Activated T-helper 2 cell treated with anti-CD3 and anti-CD28 coated beads, Interferon-gamma antibody, Interleukin-2, Interleukin-4, amounts not matched to agents 10 μg/mL and 5 μg/mL and 100 μg/mL, durations not matched to agents 14 hours and 24 hours and 36 hours (primary cell): Measurements from ENCODE around the gene TPX2. TPM values are rescaled to one million over a fixed set of nuclear protein-coding genes. Genes with fewer than 3 reads are reported as not detected.

ENCODE experiments used
- DNase-seq: peaks from one replicate; pipeline ENCODE4 v3.0.0; 2021; ENCODE audit warnings: low spot score
- H3K27ac Mint-ChIP-seq: one replicate; pipeline ENCODE4 v1.8.0; 2021; ENCODE audit warnings: mixed read lengths
- H3K27me3 Mint-ChIP-seq: one replicate; pipeline ENCODE4 v1.8.0; 2021; ENCODE audit warnings: low read depth, mixed read lengths
- H3K36me3 Mint-ChIP-seq: one replicate; pipeline ENCODE4 v1.8.0; 2021; ENCODE audit warnings: low read depth, mixed read lengths
- H3K4me1 Mint-ChIP-seq: one replicate; pipeline ENCODE4 v1.8.0; 2021; ENCODE audit warnings: low read depth, mixed read lengths
- H3K4me3 Mint-ChIP-seq: one replicate; pipeline ENCODE4 v1.8.0; 2021; ENCODE audit warnings: low read depth, mild to moderate bottlenecking, moderate library complexity, mixed read lengths
- H3K9me3 Mint-ChIP-seq: one replicate; pipeline ENCODE4 v1.8.0; 2021; ENCODE audit warnings: mixed read lengths
- intact Hi-C: fragments of 100-400 bp; cut with micrococcal nuclease; formaldehyde crosslinking; loops from one replicate; pipeline ENCODE4 v1.15.1; 2023
- total RNA-seq: library from RNA; stranded (reverse); gene quantifications from 2 replicates; pipeline ENCODE4 v1.2.3, GENCODE V29; 2022

TPX2 gene
- total RNA-seq, 1 donor from 2014 or later = 82.8 TPM

GRCh38 chr20:31720486-31721407, 18.3 kb upstream of the TPX2 start:
- no peak for DNase-seq
- intact Hi-C loops = loop anchor here (5.0 to 10.0 kb wide), 2 partner anchors 148 to 206 kb away; partner anchors contain the start of gene HM13

GRCh38 chr20:31721408-31722256, 17.5 kb upstream of the TPX2 start:
- Mint-ChIP-seq H3K4me3 (peak overlapping the region; percentile 97), H3K27me3 (no peaks in the 10 kb centered on the region), H3K9me3 (no peaks in the 10 kb centered on the region), H3K4me1 (peaks cover 22% of the 10 kb centered on the region), H3K36me3 (peaks cover 63% of the 10 kb centered on the region), H3K27ac (peak overlapping the region; percentile 97)
- DNase-seq = no peak
- intact Hi-C loops = loop anchor here (1.0 to 10.0 kb wide), 5 partner anchors 22 to 207 kb away; partner anchors contain the start of genes HM13 and ID1

More at GRCh38 chr20:31720486-31721407, 18.3 kb upstream of the TPX2 start:
- peaks cover 72% of the 10 kb centered on the region for H3K36me3 Mint-ChIP-seq
- no peaks in the 10 kb centered on the region for H3K9me3 Mint-ChIP-seq
- H3K27ac Mint-ChIP-seq = peak overlapping the region; percentile 97
- peak overlapping the region; percentile 97 for H3K4me3 Mint-ChIP-seq
- H3K4me1 Mint-ChIP-seq = peaks cover 31% of the 10 kb centered on the region
- no peaks in the 10 kb centered on the region for H3K27me3 Mint-ChIP-seq

GRCh38 chr20:31722257-31723068, 16.6 kb upstream of the TPX2 start, which contains the start of gene BCL2L1:
Gene BCL2L1, minus strand, starts transcription at chr20:31722868. Its CDS starts 650 bp downstream, at chr20:31722218.
- H3K27ac Mint-ChIP-seq = peak within 1 kb of the TSS; percentile 97
- DNase-seq = peak; percentile 58
- H3K4me1 Mint-ChIP-seq = peaks cover 17% of the 10 kb centered on the region
- peaks cover 55% of the 10 kb centered on the region for H3K36me3 Mint-ChIP-seq
- no peaks in the 10 kb centered on the region for H3K27me3 Mint-ChIP-seq
- H3K9me3 Mint-ChIP-seq = no peaks in the 10 kb centered on the region
- intact Hi-C loops = loop anchor here (1.0 to 10.0 kb wide), 7 partner anchors 17 to 208 kb away; partner anchors contain the start of genes HM13, ID1 and TPX2
- H3K4me3 Mint-ChIP-seq = peak within 1 kb of the TSS; percentile 97

DNA sequence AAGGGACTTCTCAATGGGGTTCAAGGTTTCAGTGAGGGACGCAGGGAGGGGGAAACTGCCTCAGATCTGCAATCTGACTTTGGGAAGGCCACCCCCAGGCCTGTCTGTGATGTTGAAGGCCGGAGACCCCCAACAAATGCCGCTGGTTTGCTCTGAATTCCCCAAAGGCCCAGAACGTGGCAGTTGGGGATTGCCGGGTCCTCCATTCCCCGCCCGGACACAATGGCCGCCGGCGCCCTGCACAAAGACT, 16.1 kb upstream of the TPX2 start:
- intact Hi-C loops = loop anchor here (1.0 to 10.0 kb wide), 5 partner anchors 16 to 208 kb away; partner anchors contain the start of genes HM13, ID1 and TPX2
- Mint-ChIP-seq H3K9me3 (no peaks in the 10 kb centered on the region), H3K27ac (peak overlapping the region; percentile 97), H3K4me3 (peak overlapping the region; percentile 97), H3K36me3 (peaks cover 50% of the 10 kb centered on the region), H3K4me1 (peaks cover 14% of the 10 kb centered on the region), H3K27me3 (no peaks in the 10 kb centered on the region)
- DNase-seq = no peak

DNA sequence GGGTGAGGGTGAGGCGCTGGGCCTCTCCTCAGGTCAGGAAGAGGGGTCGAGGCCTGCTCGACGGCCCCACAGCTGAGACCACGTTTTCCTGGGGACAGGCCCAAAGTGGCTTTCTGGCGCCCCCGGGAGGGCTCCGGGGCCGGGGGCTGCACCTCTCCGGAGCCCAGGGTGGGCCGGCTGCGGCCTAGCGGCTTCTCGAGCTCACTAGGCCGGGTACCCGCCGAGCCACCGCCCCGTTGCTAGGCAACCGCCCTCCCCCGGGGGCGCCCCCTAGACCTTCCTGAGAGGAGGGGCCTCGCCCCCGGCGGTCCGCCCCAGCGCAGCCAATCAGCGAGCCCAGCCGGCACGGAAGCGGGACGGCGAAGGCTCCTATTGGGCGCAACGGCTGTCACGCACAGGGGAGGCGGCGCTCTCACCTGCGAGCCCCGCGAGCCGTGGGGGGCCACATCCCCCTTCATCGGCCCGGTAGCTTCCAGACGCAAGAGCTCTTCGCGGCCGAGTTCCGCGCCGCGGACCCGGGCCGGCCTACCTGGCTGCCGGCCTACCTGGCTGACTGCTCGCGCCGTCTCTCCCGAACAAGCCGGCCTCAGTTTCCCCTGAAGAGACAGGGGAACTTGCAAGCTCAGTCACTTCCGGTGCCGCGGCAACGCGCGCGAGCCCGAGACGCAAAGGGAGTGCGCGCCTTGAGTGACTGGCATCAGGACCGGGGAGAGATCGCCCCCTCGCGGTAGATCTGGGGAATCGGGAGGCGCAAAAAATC, 15.6 kb upstream of the TPX2 start:
- peak overlapping the region; percentile 97 for H3K4me3 Mint-ChIP-seq
- intact Hi-C loops = loop anchor here (1.0 to 10.0 kb wide), 6 partner anchors 16 to 209 kb away; partner anchors contain the start of genes HM13, ID1 and TPX2
- no peaks in the 10 kb centered on the region for H3K27me3 Mint-ChIP-seq
- H3K4me1 Mint-ChIP-seq = peaks cover 14% of the 10 kb centered on the region
- H3K27ac Mint-ChIP-seq = peak overlapping the region; percentile 97
- peaks cover 46% of the 10 kb centered on the region for H3K36me3 Mint-ChIP-seq
- H3K9me3 Mint-ChIP-seq = no peaks in the 10 kb centered on the region
- DNase-seq = peak; percentile 96

DNA sequence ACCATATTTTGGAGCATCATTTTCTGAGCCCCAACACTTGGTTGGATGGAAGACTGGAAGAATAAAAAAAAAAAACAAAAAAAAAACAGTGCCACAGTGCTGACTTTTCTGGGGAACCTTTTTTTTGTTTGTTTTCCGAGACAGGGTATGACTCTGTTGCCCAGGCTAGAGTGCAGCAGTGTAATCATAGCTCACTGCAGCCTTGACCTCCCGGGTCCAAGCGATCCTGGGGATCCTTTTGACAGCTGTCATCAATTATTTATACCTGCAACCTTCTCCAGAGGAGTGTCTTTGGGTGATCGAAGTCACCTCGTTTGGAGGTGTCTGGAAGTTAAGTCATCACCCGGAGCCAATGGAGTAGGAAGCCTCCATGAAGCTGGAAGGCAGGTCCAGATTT, 7.8 kb upstream of the TPX2 start:
- intact Hi-C loops = no loop called here
- Mint-ChIP-seq H3K36me3 (no peaks in the 10 kb centered on the region), H3K27me3 (no peaks in the 10 kb centered on the region), H3K4me1 (peaks cover 5% of the 10 kb centered on the region), H3K27ac (no peak overlapping the region), H3K4me3 (no peak overlapping the region), H3K9me3 (no peaks in the 10 kb centered on the region)
- DNase-seq = no peak

DNA sequence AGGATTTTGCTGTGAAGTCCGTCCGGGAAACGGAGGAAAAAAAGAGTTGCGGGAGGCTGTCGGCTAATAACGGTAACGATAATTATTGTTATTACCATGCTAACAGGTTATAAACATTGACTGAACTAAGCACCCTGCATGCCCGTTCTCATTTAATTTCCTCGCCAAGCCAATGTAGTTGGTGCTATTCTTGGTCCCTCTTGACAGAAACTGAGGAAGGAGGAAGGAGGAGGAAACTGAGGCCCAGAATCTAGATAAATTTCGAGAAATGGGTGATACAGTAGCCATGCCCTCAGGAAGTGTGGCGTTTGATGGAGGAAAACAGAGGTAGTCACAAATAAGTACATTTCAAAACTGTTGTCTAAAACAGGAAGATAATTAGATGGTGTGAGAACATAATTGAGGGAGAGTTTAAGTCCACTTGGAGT, 474 bp downstream of the TPX2 start:
- Mint-ChIP-seq H3K9me3 (no peaks in the 10 kb centered on the region), H3K27me3 (no peaks in the 10 kb centered on the region), H3K36me3 (peaks cover 6% of the 10 kb centered on the region), H3K27ac (no peak overlapping the region), H3K4me1 (peaks cover 4% of the 10 kb centered on the region), H3K4me3 (no peak overlapping the region)
- intact Hi-C loops = loop anchor here (1.0 kb wide), 1 partner anchor 16 kb away; no protein-coding TSS in a partner anchor
- no peak for DNase-seq

DNA sequence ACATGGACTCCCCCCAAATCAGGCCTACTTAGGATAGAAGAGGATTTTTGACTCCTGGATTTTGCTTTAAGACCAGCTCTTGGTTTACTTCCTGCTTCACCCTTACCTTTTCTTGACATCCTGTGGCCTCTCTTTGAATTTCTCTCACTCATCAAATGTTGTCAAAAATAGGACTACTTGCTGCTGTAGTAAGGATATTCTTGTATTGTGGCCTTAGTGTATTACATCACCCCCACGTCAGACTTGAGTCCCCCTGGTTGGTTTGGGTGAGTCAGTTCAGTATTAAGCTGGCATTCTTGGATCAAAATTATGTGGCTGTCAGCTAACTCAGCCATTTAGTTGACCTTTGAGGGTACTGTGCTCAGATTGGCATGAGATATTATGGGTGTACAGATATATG, 1.1 kb downstream of the TPX2 start:
- intact Hi-C loops = loop anchor here (1.0 kb wide), 1 partner anchor 23 kb away; no protein-coding TSS in a partner anchor
- H3K27me3 Mint-ChIP-seq = no peaks in the 10 kb centered on the region
- no peak overlapping the region for H3K4me3 Mint-ChIP-seq
- H3K4me1 Mint-ChIP-seq = peaks cover 4% of the 10 kb centered on the region
- no peak for DNase-seq
- no peaks in the 10 kb centered on the region for H3K9me3 Mint-ChIP-seq
- peaks cover 13% of the 10 kb centered on the region for H3K36me3 Mint-ChIP-seq
- no peak overlapping the region for H3K27ac Mint-ChIP-seq

- no peak overlapping the region for H3K27ac Mint-ChIP-seq
Measured at GRCh38 chr20:31740656-31741323, 1.7 kb downstream of the TPX2 start.

DNA sequence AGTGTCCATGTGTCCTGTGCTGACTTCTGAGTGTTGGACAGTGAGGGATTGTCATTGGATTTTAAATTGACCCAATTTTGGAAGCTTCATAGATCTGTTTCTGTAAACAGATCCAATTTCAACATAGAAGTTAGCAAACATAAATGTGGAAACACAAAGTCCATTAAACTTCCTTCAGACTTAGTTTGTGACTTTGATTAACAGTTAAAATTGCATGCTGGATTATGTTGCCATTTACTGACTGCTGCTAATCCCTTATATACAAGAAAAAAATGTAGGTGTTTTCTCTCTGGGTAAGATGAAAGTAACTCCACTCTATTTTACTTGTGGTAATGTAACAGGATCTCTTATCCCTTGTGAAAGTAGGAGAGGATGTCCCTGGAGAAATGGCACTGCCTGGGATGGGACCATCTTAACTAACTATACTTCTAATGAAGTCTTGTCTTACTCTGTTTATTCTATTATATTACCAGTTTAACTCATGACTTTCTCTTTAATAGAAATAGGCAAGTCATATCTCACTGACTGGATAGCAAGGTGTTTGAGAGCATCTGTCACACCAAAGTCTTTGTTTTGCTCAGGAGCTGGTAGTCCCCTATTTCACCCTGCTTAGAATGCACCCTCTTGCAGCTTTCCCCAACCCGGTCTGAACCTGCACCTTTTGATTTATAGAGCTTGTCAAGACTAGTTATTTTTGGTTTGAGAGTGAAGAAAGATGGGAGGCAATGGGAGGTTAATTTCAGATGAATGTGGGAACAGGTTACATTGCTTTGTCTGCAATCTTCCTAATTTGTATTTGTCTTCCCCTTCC, 7.2 kb downstream of the TPX2 start:
- Mint-ChIP-seq H3K27ac (peak overlapping the region; percentile 40), H3K9me3 (no peaks in the 10 kb centered on the region), H3K4me1 (peaks cover 29% of the 10 kb centered on the region), H3K36me3 (peaks cover 51% of the 10 kb centered on the region), H3K4me3 (no peak overlapping the region), H3K27me3 (no peaks in the 10 kb centered on the region)
- no peak for DNase-seq
- intact Hi-C loops = no loop called here

More at GRCh38 chr20:31740656-31741323, 1.7 kb downstream of the TPX2 start:
- no peak for DNase-seq
- peaks cover 17% of the 10 kb centered on the region for H3K36me3 Mint-ChIP-seq
- H3K9me3 Mint-ChIP-seq = no peaks in the 10 kb centered on the region
- intact Hi-C loops = loop anchor here (1.0 kb wide), 1 partner anchor 23 kb away; no protein-coding TSS in a partner anchor
- no peak overlapping the region for H3K4me3 Mint-ChIP-seq
- no peaks in the 10 kb centered on the region for H3K27me3 Mint-ChIP-seq
- peaks cover 6% of the 10 kb centered on the region for H3K4me1 Mint-ChIP-seq
